ENCODE data around the gene APOM. TPM values are rescaled to one million over a fixed set of nuclear protein-coding genes. Genes with fewer than 3 reads are reported as not detected.

The APOM gene
- total and polyA plus RNA-seq, 9 donors = 1.3 to 7.7 (median 4.0) TPM

DNA sequence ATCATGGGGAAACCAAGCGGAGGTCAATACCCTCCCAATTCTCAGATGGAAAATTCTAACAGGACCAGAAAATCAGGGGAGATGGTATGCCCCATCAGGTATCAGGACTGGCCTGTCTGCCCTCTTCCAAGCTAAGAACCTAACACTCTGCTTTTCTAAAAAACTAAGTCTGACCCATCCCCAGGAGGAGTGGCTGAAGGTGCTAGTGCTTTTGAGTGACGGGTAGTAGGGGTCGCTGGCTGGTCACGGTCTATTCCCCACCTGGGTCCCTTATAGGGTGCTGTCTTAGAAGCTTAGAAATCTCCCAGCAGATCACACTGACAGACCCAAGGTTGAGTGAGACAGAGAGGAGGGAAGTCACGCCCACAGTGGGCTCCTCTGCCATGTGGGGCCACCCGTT is 37.8 kb downstream of the APOM start:
- intact Hi-C loops (cut with DNase I) = no loop called here
- Histone ChIP-seq H3K4me3 (no peak overlapping the region), H3K9me3 (no peaks in the 10 kb centered on the region), H3K27ac (no peak overlapping the region), H3K27me3 (no peaks in the 10 kb centered on the region), H3K36me3 (no peaks in the 10 kb centered on the region), H3K4me1 (ENCODE audit: insufficient read depth) (no peaks in the 10 kb centered on the region)
- TF ChIP-seq POLR2A (IDR thresholded peaks at IDR 0.05) = no peak
- TF ChIP-seq, protein P1, sequence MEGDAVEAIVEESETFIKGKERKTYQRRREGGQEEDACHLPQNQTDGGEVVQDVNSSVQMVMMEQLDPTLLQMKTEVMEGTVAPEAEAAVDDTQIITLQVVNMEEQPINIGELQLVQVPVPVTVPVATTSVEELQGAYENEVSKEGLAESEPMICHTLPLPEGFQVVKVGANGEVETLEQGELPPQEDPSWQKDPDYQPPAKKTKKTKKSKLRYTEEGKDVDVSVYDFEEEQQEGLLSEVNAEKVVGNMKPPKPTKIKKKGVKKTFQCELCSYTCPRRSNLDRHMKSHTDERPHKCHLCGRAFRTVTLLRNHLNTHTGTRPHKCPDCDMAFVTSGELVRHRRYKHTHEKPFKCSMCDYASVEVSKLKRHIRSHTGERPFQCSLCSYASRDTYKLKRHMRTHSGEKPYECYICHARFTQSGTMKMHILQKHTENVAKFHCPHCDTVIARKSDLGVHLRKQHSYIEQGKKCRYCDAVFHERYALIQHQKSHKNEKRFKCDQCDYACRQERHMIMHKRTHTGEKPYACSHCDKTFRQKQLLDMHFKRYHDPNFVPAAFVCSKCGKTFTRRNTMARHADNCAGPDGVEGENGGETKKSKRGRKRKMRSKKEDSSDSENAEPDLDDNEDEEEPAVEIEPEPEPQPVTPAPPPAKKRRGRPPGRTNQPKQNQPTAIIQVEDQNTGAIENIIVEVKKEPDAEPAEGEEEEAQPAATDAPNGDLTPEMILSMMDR (IDR thresholded peaks at IDR 0.05) = no peak
- no peak for TF ChIP-seq EP300 (IDR thresholded peaks at IDR 0.05)
- WGBS, 3 donors = 87 to 90% (median 87%) methylated on average over 6 of the region's 6 CpGs
- DNase-seq = no peak

DNA sequence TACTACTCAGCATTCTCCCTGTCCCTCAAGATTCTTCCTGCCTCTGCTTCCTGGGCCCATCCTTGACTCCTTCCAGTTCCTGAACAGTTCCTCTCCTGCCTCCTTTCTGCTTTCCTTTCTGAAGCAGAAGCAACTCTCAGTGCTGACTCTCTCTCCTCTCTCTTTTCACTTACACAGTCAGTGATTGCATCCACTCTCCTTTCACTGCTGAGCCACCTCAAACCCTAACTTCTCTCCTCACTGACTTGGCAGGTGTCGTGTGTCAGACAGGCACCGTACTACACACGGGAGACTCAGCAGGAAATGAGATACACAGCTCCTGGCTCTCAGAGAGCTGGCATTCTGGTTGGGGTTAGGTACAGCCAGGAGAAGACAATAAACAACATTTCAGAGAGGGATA is 41.9 kb downstream of the APOM start:
- Histone ChIP-seq H3K36me3 (no peaks in the 10 kb centered on the region), H3K4me1 (ENCODE audit: insufficient read depth) (peaks cover 8% of the 10 kb centered on the region), H3K4me3 (no peak overlapping the region), H3K27me3 (no peaks in the 10 kb centered on the region), H3K9me3 (no peaks in the 10 kb centered on the region), H3K27ac (no peak overlapping the region)
- DNase-seq = no peak
- no peak for TF ChIP-seq POLR2A (IDR thresholded peaks at IDR 0.05)
- no peak for TF ChIP-seq EP300 (IDR thresholded peaks at IDR 0.05)
- TF ChIP-seq, protein P1 (IDR thresholded peaks at IDR 0.05) = no peak
- 44 to 50% (median 46%) methylated on average over 3 of the region's 3 CpGs for WGBS, 3 donors
- intact Hi-C loops (cut with DNase I) = no loop called here

DNA sequence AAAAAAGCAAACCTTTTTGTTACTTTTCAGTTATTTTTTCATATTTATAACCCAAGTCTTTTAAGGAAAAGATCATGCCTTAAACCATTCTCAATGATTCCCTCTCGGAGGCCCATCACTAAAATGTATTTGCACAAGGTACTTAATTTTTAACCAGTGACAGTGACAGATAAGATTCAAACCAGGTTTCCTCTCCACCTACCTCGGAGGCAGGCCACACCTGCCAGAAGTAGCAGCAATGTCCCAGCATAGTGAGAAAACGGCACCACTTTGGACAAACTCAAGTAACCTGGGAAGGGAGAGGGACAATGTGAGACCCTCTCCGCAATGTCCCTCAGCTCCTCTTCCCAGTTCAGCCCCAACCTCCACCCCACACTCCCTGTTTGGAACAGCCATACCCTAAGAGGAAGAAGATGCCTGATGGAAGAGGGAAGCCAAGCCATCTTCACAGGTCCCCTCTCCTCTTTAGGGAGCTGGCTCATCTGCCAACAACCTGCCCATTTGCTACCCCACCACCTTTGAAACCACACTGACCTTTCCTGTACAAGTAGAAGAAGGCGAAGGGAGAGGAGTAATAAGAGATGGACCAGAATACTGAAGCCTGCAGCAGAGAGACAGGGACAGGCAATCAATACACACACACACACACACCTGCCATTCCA is 45.2 kb downstream of the APOM start:
- no peak overlapping the region for H3K27ac ChIP-seq
- no peaks in the 10 kb centered on the region for H3K36me3 ChIP-seq
- TF ChIP-seq POLR2A (IDR thresholded peaks at IDR 0.05) = no peak
- H3K9me3 ChIP-seq = no peaks in the 10 kb centered on the region
- no peak overlapping the region for H3K4me3 ChIP-seq
- H3K4me1 ChIP-seq (ENCODE audit: insufficient read depth) = peaks cover 11% of the 10 kb centered on the region
- no peak for DNase-seq
- intact Hi-C loops (cut with DNase I) = no loop called here
- H3K27me3 ChIP-seq = no peaks in the 10 kb centered on the region
- 86 to 89% (median 87%) methylated on average over 5 of the region's 5 CpGs for WGBS, 3 donors

DNA sequence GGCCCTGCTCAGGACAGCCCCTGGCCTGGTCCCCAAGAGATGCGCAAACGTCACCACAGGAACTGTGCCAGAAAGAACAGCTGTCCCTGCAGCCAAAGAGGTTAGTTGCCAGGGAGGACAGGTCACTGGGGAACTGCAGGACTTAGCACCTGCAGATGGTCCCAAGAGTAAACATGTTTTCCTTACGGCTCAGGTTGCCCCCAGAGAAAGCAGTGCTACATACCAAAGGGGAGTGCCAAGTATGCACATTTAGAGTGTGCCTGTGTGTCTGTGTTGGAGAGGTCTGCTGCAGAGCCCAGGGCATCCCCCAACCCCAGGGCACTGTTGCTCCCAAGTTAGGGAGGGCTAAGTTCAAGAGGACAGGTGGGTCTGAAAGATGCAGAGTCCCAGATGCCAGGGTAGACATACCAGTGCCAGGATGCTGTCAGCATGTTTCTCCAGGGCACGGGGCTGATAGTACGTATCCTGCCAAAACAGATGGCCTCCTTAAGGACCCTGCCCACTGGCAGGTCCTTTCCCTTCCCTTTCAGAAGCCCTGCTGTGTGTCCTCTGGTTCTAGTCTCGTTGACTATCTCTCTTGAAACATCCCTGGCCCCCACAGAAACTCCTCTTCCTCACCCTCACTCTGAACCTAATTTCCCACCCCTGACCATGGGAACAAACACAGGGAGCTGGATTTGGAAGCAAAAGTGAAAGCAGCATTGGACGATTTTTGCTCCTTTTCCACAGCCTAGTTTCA is 46.1 kb downstream of the APOM start:
- Histone ChIP-seq H3K36me3 (no peaks in the 10 kb centered on the region), H3K4me3 (peak overlapping the region; percentile 58), H3K27me3 (no peaks in the 10 kb centered on the region), H3K27ac (peak overlapping the region; percentile 87 to 99), H3K4me1 (ENCODE audit: insufficient read depth) (peaks cover 11% of the 10 kb centered on the region), H3K9me3 (no peaks in the 10 kb centered on the region)
- intact Hi-C loops (cut with DNase I) = loop anchor here in 1 of 4 donors (2.0 kb wide), 1 partner anchor 27 kb away; the partner anchor contains the start of gene DDAH2
- 23 to 31% (median 23%) methylated on average over 7 of the region's 7 CpGs for WGBS, 3 donors
- peak in 1 of 5 donors; percentile 33 for DNase-seq
- TF ChIP-seq POLR2A (IDR thresholded peaks at IDR 0.05) (no peak), EP300 (IDR thresholded peaks at IDR 0.05) (no peak)
- TF ChIP-seq, protein P1 (IDR thresholded peaks at IDR 0.05) = no peak

DNA sequence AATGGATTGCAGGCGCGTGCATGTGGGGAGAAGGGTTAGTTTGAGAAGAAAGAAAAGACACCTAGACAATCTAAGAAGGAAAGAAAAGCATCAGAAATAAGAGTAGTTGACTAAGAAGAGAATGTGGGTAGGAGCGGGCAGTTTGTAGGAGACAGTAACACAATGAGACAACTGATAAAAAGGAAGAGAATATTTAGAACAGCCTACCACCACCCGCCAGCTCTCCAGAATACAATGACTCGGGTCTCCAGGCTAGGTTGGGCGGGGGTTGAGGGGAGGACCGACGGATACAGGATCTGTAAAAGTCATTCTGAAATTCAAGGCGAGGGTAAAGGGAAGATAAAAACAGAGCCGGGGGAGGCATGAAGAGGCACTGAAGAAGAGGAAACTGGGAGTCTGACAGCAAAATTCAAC is 46.7 kb downstream of the APOM start:
- DNase-seq = no peak
- Histone ChIP-seq H3K4me1 (ENCODE audit: insufficient read depth) (peaks cover 11% of the 10 kb centered on the region), H3K27me3 (no peaks in the 10 kb centered on the region), H3K27ac (peak overlapping the region; percentile 87 to 99), H3K36me3 (no peaks in the 10 kb centered on the region), H3K9me3 (no peaks in the 10 kb centered on the region), H3K4me3 (peak overlapping the region; percentile 58)
- TF ChIP-seq, protein P1 (IDR thresholded peaks at IDR 0.05) = no peak
- TF ChIP-seq EP300 (IDR thresholded peaks at IDR 0.05) (no peak), POLR2A (IDR thresholded peaks at IDR 0.05) (no peak)
- 0% methylated on average over 10 of the region's 10 CpGs for WGBS, 3 donors
- intact Hi-C loops (cut with DNase I) = loop anchor here in 1 of 4 donors (2.0 kb wide), 1 partner anchor 26 kb away; the partner anchor contains the start of gene DDAH2

Data from ovary (tissue), 9 donors.